Stimulated activated naive CD4-positive, alpha-beta T cell (primary cell): ENCODE results near the gene ACTL8.
"Not testable (repeated sequence)": the region's sequence is repeated elsewhere in the genome, so short reads cannot be mapped to it uniquely, and the experiment has no call there.

Experiments
- DNase-seq, 6 experiments: peaks; one replicate each; lab custom pipeline; 2025; lab: John Stamatoyannopoulos, UW

The ACTL8 gene

GRCh38 chr1:17735348-17735747 is 19.8 kb upstream of the ACTL8 start:
- no peak for DNase-seq

- no peak for DNase-seq
These were observed 19.3 kb upstream of the ACTL8 start for GRCh38 chr1:17735793-17736192.

GRCh38 chr1:17736625-17737024 is 18.5 kb upstream of the ACTL8 start:
- DNase-seq: no peak

- DNase-seq: no peak
These were observed 16.1 kb upstream of the ACTL8 start for GRCh38 chr1:17739050-17739449.

GRCh38 chr1:17741052-17741451 is 14.1 kb upstream of the ACTL8 start:
- no peak for DNase-seq

- DNase-seq: no peak
These were observed 12.6 kb upstream of the ACTL8 start for GRCh38 chr1:17742583-17742982.

GRCh38 chr1:17743008-17743647 is 12.0 kb upstream of the ACTL8 start:
- no peak for DNase-seq

- no peak for DNase-seq
These were observed 11.2 kb upstream of the ACTL8 start for GRCh38 chr1:17743925-17744324.

GRCh38 chr1:17744666-17745478 is 10.3 kb upstream of the ACTL8 start:
- no peak for DNase-seq

- no peak for DNase-seq
These were observed 9.6 kb upstream of the ACTL8 start for GRCh38 chr1:17745479-17745955.

GRCh38 chr1:17746281-17746680 is 8.9 kb upstream of the ACTL8 start:
- DNase-seq: not testable (repeated sequence)

GRCh38 chr1:17746920-17747319 is 8.2 kb upstream of the ACTL8 start:
- no peak for DNase-seq

GRCh38 chr1:17750333-17750732 is 4.8 kb upstream of the ACTL8 start:
- DNase-seq: no peak

GRCh38 chr1:17752356-17752755 is 2.8 kb upstream of the ACTL8 start:
- no peak for DNase-seq

GRCh38 chr1:17757426-17757825 is 2.3 kb downstream of the ACTL8 start:
- DNase-seq: no peak

GRCh38 chr1:17759114-17759513 is 4.0 kb downstream of the ACTL8 start:
- DNase-seq: no peak

- no peak for DNase-seq
These were observed 7.2 kb downstream of the ACTL8 start for GRCh38 chr1:17762313-17762712.

GRCh38 chr1:17763417-17763816 is 8.3 kb downstream of the ACTL8 start:
- no peak for DNase-seq

GRCh38 chr1:17763995-17764394 is 8.9 kb downstream of the ACTL8 start:
- no peak for DNase-seq

- DNase-seq: no peak
These were observed 9.5 kb downstream of the ACTL8 start for GRCh38 chr1:17764591-17764990.

- DNase-seq: no peak
These were observed 10.6 kb downstream of the ACTL8 start for GRCh38 chr1:17765444-17766411.

GRCh38 chr1:17768651-17769241 is 13.6 kb downstream of the ACTL8 start:
- DNase-seq: no peak
